Astrocyte of the cerebellum (primary cell): ENCODE measurements around the gene C2orf68.
A peak's percentile ranks its signal among the peaks of the same experiment; 100 is the strongest.

Source experiments
- DNase-seq: peaks from one replicate; pipeline ENCODE4 v3.0.0-alpha.2; 2011; ENCODE audit warnings: low read depth
- H3K4me3 ChIP-seq: 2 replicates; pipeline ENCODE4 v1.5.1; 2011; ENCODE audit warnings: mild to moderate bottlenecking, low read depth, low read length, moderate library complexity
- in situ Hi-C: cut with HindIII; loops from 2 replicates; pipeline ENCODE4 v1.10.0; 2017; ENCODE audit warnings: low sequenced_read_pairs
- TF ChIP-seq, protein P1 (sequence below): IDR thresholded peaks from 2 replicates; pipeline ENCODE4 v1.5.1; 2012; ENCODE audit warnings: low read length, low read depth, moderate library complexity, mild to moderate bottlenecking; ENCODE audit errors: missing control alignments

The C2orf68 gene

DNA sequence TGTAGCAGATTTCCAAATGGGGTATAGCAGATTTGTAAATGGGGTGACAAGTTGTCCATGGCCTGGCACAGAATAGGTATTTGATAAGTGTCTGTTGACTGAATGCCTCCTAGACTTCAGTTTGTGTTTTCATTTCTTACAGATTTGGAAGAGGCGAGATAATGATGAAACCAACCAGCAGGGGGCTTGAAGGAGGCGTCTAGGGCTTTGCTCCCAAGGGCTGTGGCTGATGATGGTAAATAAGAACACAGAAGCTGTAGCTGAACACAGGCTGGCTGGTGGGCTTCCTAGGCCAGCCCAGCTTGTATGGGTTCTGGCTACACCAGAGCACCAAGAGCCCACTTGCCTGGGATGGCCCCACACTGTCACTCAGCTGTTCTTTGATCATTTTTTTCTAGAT is 36.8 kb upstream of the C2orf68 start:
- H3K4me3 ChIP-seq = no peak overlapping the region
- TF ChIP-seq, protein P1, sequence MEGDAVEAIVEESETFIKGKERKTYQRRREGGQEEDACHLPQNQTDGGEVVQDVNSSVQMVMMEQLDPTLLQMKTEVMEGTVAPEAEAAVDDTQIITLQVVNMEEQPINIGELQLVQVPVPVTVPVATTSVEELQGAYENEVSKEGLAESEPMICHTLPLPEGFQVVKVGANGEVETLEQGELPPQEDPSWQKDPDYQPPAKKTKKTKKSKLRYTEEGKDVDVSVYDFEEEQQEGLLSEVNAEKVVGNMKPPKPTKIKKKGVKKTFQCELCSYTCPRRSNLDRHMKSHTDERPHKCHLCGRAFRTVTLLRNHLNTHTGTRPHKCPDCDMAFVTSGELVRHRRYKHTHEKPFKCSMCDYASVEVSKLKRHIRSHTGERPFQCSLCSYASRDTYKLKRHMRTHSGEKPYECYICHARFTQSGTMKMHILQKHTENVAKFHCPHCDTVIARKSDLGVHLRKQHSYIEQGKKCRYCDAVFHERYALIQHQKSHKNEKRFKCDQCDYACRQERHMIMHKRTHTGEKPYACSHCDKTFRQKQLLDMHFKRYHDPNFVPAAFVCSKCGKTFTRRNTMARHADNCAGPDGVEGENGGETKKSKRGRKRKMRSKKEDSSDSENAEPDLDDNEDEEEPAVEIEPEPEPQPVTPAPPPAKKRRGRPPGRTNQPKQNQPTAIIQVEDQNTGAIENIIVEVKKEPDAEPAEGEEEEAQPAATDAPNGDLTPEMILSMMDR = peak; percentile 61
- in situ Hi-C loops = no loop called here
- peak; percentile 26 for DNase-seq

DNA sequence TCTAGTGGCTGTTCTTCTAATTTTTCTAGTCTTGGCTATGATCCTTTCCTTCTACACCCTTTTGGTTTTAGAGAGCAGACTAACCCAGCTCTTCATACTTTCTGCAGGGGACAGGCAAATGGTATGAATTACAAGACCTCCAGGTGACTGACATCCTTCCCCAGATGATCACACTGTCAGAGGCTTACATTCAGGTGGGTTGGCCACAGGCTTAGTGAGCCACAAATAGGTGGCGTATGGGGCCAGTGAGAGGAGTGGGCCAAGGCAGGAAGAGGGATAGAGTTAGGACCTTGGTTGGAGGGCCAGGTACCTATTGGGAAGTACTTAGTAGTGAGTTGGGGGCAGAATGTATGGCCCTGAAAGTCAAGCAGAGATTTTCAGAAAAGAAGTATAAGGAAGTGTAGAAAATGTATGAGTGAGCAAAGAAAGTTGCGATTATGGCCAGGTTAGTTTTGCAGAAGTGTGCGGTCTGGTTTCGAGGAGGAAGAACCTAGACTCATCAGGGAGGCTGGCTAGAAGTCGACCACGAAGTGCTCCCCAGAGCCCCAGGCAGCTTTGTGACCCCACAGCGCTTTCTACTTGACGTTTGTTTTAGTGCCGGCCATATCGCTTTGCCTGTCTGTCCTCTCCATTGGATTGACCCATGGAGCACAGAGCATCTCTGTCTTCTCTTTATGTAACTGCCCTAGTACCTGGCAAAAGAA is 36.1 kb upstream of the C2orf68 start:
- no peak for DNase-seq
- TF ChIP-seq, protein P1 = no peak
- in situ Hi-C loops = no loop called here
- no peak overlapping the region for H3K4me3 ChIP-seq

DNA sequence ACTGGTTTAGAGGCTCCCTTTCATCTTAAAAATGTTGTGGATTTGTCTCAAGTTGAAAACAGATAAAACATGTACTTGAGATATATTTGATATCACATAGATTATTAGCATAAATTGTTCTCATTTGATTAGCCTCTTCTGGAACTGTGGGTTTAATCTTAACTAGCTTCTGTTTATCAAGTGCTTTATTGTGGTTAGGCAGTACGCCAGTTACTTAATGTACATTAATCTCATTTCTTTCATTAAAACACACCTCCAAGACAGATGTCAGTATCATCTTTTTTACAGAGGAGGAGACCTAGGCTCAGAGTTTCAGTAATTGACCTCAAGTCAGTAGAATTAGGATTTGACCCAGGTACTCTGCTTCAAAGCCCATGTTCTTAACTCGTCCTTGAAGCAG is 34.3 kb upstream of the C2orf68 start:
- in situ Hi-C loops = no loop called here
- TF ChIP-seq, protein P1 = no peak
- no peak for DNase-seq
- no peak overlapping the region for H3K4me3 ChIP-seq

DNA sequence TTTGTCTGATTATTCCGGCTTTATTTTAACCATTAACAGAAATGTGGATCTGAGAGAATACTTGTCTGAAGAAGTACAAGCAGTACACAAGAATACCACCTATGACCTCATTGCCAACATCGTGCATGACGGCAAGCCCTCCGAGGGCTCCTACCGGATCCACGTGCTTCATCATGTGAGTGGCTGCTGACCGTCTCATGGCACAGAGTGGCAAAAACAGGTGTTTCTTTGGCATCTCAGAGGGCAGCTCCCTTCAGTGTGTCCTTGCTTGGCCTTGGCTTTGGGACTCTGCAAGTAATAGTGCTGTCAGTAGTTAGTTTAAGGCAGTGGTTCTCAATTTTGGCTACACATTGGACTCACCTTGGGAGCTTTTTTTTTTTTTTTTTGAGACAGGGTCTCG is 33.0 kb upstream of the C2orf68 start:
- TF ChIP-seq, protein P1 = no peak
- no peak overlapping the region for H3K4me3 ChIP-seq
- in situ Hi-C loops = no loop called here
- no peak for DNase-seq

DNA sequence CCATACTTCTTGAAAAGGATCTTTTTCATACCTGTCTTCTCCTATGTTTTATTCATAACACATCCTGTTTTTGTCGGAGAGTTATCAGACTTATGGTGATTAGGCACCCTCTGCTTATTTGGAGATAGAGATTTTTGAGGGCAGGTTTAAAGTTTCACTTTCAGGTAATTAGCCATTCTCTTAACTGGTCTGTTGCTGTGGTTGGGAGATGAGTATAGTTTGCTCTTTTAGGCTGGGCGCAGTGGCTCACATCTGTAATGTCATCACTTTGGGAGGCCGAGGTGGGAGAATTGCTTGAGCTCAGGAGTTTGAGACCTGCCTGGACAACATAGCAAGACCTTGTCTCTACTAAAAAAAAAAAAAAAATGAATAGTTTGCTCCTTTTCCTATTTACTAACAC is 30.9 kb upstream of the C2orf68 start:
- TF ChIP-seq, protein P1 = no peak
- no peak for DNase-seq
- in situ Hi-C loops = no loop called here
- H3K4me3 ChIP-seq = no peak overlapping the region

DNA sequence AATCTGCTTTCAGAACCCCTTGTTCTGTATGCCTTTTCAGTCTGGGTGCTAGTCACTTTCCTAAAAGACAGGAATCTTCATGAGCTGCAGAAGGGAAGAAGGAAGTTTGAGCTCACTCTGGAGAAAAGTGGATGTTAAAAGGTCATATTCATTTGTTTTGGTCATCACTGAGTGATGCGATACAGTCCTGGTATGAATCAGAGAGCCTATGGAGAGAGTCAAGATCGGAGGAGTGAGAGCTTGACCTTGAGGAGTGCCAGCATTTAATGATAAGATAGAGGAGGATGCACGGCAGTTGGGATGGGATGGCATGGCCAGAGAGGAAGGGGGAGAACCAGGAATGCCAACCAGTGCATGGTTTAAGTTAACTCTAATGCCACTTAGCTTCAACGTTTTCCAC is 23.8 kb upstream of the C2orf68 start:
- in situ Hi-C loops = no loop called here
- no peak for DNase-seq
- H3K4me3 ChIP-seq = no peak overlapping the region
- TF ChIP-seq, protein P1 = no peak
